Forelimb muscle (tissue), 1 donor: Measurements from ENCODE around the gene GRK7. TPM values are rescaled to one million over a fixed set of nuclear protein-coding genes. Genes with fewer than 3 reads are reported as not detected.

Experiments used
- polyA plus RNA-seq: library from polyadenylated mRNA; unstranded; fragments of 120-200 nt; gene quantifications from one replicate; pipeline ENCODE4 v1.2.1, GENCODE V29; 2013; ENCODE audit not compliant: insufficient read length

Gene GRK7
- polyA plus RNA-seq, 1 donor: 0.10 TPM

Other genes with a start within 250 kb of the GRK7 start
- 85.4 TPM for gene RNF7, start 25.1 kb upstream of the GRK7 start, polyA plus RNA-seq
- gene ATP1B3, start 113.2 kb downstream of the GRK7 start, polyA plus RNA-seq: 92.4 TPM